ENCODE data around the gene EGFL8. TPM values are rescaled to one million over a fixed set of nuclear protein-coding genes. Genes with fewer than 3 reads are reported as not detected.
"Not testable (repeated sequence)": the region's sequence is repeated elsewhere in the genome, so short reads cannot be mapped to it uniquely, and the experiment has no call there.

Gene EGFL8
- total RNA-seq, 2 donors from 2014 or later = 13.8 to 16.2 TPM

DNA sequence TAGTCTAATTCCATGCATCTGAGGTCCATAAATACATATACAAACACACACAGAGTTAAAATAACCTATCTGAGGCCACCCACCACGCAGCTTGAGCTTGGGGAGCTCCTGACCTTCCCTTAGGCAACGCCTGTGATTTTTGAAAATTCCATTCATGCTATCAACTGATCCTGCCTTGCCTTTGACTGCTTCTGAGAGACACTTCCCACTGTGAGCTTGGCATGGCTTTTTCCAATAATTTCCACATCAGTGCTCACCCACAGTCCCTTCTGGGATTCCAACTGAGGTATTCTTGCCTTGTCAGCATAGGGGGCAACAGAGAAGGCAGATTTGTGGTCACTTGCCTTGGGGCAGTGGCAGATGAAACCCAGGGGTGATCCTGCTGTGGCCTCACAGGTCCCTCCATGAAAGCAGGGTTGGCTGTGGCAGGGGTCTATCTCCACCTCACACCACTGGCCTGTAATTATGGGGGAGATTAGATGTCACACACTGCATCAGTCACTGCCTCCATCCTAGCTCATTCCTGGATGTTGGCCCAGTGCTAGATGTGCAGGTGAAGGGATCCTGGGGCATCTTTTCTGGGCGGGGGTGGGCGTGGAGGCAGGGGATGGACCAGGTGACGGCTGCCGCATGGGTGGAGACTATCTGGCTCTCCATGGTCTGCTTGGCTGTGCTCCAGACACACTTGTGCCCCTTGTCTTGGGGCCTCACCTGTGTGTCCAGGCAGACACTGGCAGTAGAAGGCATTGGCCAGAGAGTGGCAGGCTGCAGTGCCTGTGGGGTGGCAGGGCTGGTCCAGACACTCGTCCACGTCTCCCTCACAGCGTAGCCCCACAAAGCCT is 39.3 kb downstream of the EGFL8 start:
- no peak for DNase-seq (ENCODE audit: low spot score)
- TF ChIP-seq CTCF (IDR thresholded peaks at IDR 0.05) = no peak
- H3K27ac ChIP-seq = no peak overlapping the region
- H3K27me3 ChIP-seq (replicated peaks; ENCODE audit: insufficient read depth) = no peaks in the 10 kb centered on the region
- H3K4me1 ChIP-seq (ENCODE audit: control insufficient read depth in 1 of 2, low read depth in 2 of 2) = no peaks in the 10 kb centered on the region
- H3K36me3 ChIP-seq = no peaks in the 10 kb centered on the region
- ATAC-seq (ENCODE audit: insufficient number of reproducible peaks, low FRiP score, low read depth) = no peak
- H3K4me3 ChIP-seq = no peak overlapping the region
- H3K9me3 ChIP-seq = no peaks in the 10 kb centered on the region

- TF ChIP-seq CTCF (IDR thresholded peaks at IDR 0.05) = no peak
Observed at GRCh38 chr6:32204268-32204715, 39.9 kb downstream of the EGFL8 start.

GRCh38 chr6:32208996-32209395 is 44.6 kb downstream of the EGFL8 start:
- no peak for TF ChIP-seq CTCF (IDR thresholded peaks at IDR 0.05)

More at GRCh38 chr6:32204268-32204715, 39.9 kb downstream of the EGFL8 start:
- DNase-seq (ENCODE audit: low spot score) = no peak
- no peak for ATAC-seq (ENCODE audit: insufficient number of reproducible peaks, low FRiP score, low read depth)
- no peak overlapping the region for H3K27ac ChIP-seq
- no peaks in the 10 kb centered on the region for H3K27me3 ChIP-seq (replicated peaks; ENCODE audit: insufficient read depth)
- H3K9me3 ChIP-seq = no peaks in the 10 kb centered on the region
- H3K4me1 ChIP-seq (ENCODE audit: control insufficient read depth in 1 of 2, low read depth in 2 of 2) = no peaks in the 10 kb centered on the region
- no peaks in the 10 kb centered on the region for H3K36me3 ChIP-seq
- H3K4me3 ChIP-seq = no peak overlapping the region

GRCh38 chr6:32210191-32210601 is 45.8 kb downstream of the EGFL8 start:
- H3K27ac ChIP-seq = no peak overlapping the region
- no peak for ATAC-seq (ENCODE audit: insufficient number of reproducible peaks, low FRiP score, low read depth)
- no peaks in the 10 kb centered on the region for H3K36me3 ChIP-seq
- H3K27me3 ChIP-seq (replicated peaks; ENCODE audit: insufficient read depth) = no peaks in the 10 kb centered on the region
- no peak for DNase-seq (ENCODE audit: low spot score)
- TF ChIP-seq CTCF (IDR thresholded peaks at IDR 0.05) = no peak
- H3K9me3 ChIP-seq = no peaks in the 10 kb centered on the region
- no peak overlapping the region for H3K4me3 ChIP-seq
- H3K4me1 ChIP-seq (ENCODE audit: control insufficient read depth in 1 of 2, low read depth in 2 of 2) = no peaks in the 10 kb centered on the region

More at GRCh38 chr6:32208996-32209395, 44.6 kb downstream of the EGFL8 start:
- H3K27ac ChIP-seq = no peak overlapping the region
- no peak for DNase-seq (ENCODE audit: low spot score)
- ATAC-seq (ENCODE audit: insufficient number of reproducible peaks, low FRiP score, low read depth) = no peak
- no peaks in the 10 kb centered on the region for H3K9me3 ChIP-seq
- H3K4me3 ChIP-seq = no peak overlapping the region
- no peaks in the 10 kb centered on the region for H3K36me3 ChIP-seq
- H3K27me3 ChIP-seq (replicated peaks; ENCODE audit: insufficient read depth) = no peaks in the 10 kb centered on the region
- no peaks in the 10 kb centered on the region for H3K4me1 ChIP-seq (ENCODE audit: control insufficient read depth in 1 of 2, low read depth in 2 of 2)

- H3K27ac ChIP-seq; H3K4me1 ChIP-seq (ENCODE audit: control insufficient read depth in 1 of 2, low read depth in 2 of 2); H3K36me3 ChIP-seq; H3K4me3 ChIP-seq; H3K9me3 ChIP-seq; DNase-seq (ENCODE audit: low spot score); ATAC-seq (ENCODE audit: insufficient number of reproducible peaks, low FRiP score, low read depth); H3K27me3 ChIP-seq (replicated peaks; ENCODE audit: insufficient read depth): not testable (repeated sequence)
Observed at GRCh38 chr6:32211432-32211831, 47.0 kb downstream of the EGFL8 start.

Measured in thoracic aorta (tissue), 2 donors.